K562 (cell line): ENCODE measurements around the gene DENND1A. TPM values are rescaled to one million over a fixed set of nuclear protein-coding genes. Genes with fewer than 3 reads are reported as not detected.

Experiments
- ATAC-seq: fragments of 200-7000 bp; cut with Tn5 transposase; 3 replicates; pipeline ENCODE4 v1.9.1; 2020; ENCODE audit warnings: moderate library complexity
- BruUV-seq: library from RNA; stranded (reverse); fragments of 400-500 nt; replicated peaks from 2 replicates; lab custom pipeline; 2021; lab: Mats Ljungman, UMichigan
- CTCF ChIA-PET: fragments of 300-600 bp; formaldehyde crosslinking; extraction: SDS; loops from one replicate; lab custom pipeline; 2021; ENCODE audit warnings: low intra/inter-chr PET ratio; lab: Yijun Ruan, JAX
- POLR2A ChIA-PET: fragments of 300-600, 350-650 bp; sonication (Branson Sonifier 250); formaldehyde crosslinking; extraction: SDS; loops from one replicate; lab custom pipeline; 2021; ENCODE audit warnings: antibody characterized with exemption, inconsistent platforms; lab: Yijun Ruan, JAX
- DNase-seq, 4 experiments: peaks; one replicate each; pipeline versions ENCODE4 v3.0.0 to v3.0.0-alpha.2; 2011 to 2018; ENCODE audit warnings: low spot score in 3 of 4, mixed read lengths in 3 of 4; ENCODE audit errors: extremely low read depth in 1 of 4
- FAIRE-seq: peaks from 2 replicates; lab custom pipeline; 2011; peaks lifted over from hg19 to GRCh38; lab: Jason Lieb, UNC
- H2AFZ ChIP-seq: 2 replicates; pipeline ENCODE4 v1.6.0; 2011; ENCODE audit warnings: low read depth, low read length, control low read depth, inconsistent platforms
- H3K27ac ChIP-seq: fragments of 200-600 bp; 3 replicates; pipeline ENCODE4 v1.8.0; 2011; ENCODE audit warnings: low read depth, mild to moderate bottlenecking, control low read depth, inconsistent platforms, low read length, moderate library complexity, mixed read lengths; ENCODE audit errors: extremely low read depth
- H3K27me3 ChIP-seq, 2 experiments: fragments of 300-600 bp in 1 of 2; 2 replicates in 1 of 2; 3 replicates in 1 of 2; pipeline versions ENCODE4 v1.6.0 to v1.8.0; 2011; ENCODE audit warnings: inconsistent platforms in 2 of 2, low read length in 2 of 2, mild to moderate bottlenecking in 1 of 2, mixed read lengths in 1 of 2, moderate library complexity in 1 of 2; ENCODE audit not compliant: control insufficient read depth in 2 of 2, insufficient read depth in 2 of 2
- H3K36me3 ChIP-seq: fragments of 300-600 bp; 3 replicates; pipeline ENCODE4 v1.8.0; 2011; ENCODE audit warnings: mild to moderate bottlenecking, low read length, inconsistent platforms; ENCODE audit not compliant: control insufficient read depth, insufficient read depth
- H3K4me1 ChIP-seq, 2 experiments: fragments of 200-600 bp in 1 of 2; replicated peaks in 1 of 2; 2 replicates in 1 of 2; 3 replicates in 1 of 2; pipeline versions ENCODE4 v1.5.1 to v1.8.0; 2011; ENCODE audit warnings: inconsistent platforms in 2 of 2, low read length in 2 of 2, mild to moderate bottlenecking in 1 of 2, mixed read lengths in 1 of 2, moderate library complexity in 1 of 2; ENCODE audit not compliant: control insufficient read depth in 2 of 2, insufficient read depth in 2 of 2
- H3K4me2 ChIP-seq: 2 replicates; pipeline ENCODE4 v1.6.1; 2011; ENCODE audit warnings: low read length, control low read depth, inconsistent platforms, mixed read lengths; ENCODE audit not compliant: insufficient read depth
- H3K4me3 ChIP-seq: fragments of 200-600 bp; sonication (generic), shearing (Covaris generic); 2 replicates; pipeline ENCODE4 v1.5.1; 2016; ENCODE audit warnings: control low read depth, inconsistent platforms
- H3K79me2 ChIP-seq: fragments of 200-600 bp; 3 replicates; pipeline ENCODE4 v1.8.0; 2011; ENCODE audit warnings: low read length, inconsistent platforms; ENCODE audit not compliant: control insufficient read depth, insufficient read depth
- H3K9ac ChIP-seq, 2 experiments: 2 replicates each; pipeline versions ENCODE4 v1.6.0 to v1.6.1; 2011; ENCODE audit warnings: low read depth in 2 of 2, low read length in 2 of 2, control low read depth in 1 of 2, inconsistent platforms in 1 of 2, mild to moderate bottlenecking in 1 of 2, mixed read lengths in 1 of 2; ENCODE audit not compliant: insufficient read depth in 1 of 2
- H3K9me1 ChIP-seq: one replicate; pipeline ENCODE4 v1.6.0; 2011; ENCODE audit warnings: inconsistent platforms, mild to moderate bottlenecking, low read length, moderate library complexity; ENCODE audit not compliant: control insufficient read depth, insufficient read depth
- H3K9me3 ChIP-seq: replicated peaks from 2 replicates; pipeline ENCODE4 v1.5.1; 2011; ENCODE audit warnings: low read depth, low read length, inconsistent platforms; ENCODE audit not compliant: control insufficient read depth, insufficient read depth
- H4K20me1 ChIP-seq: replicated peaks from 2 replicates; pipeline ENCODE4 v1.6.1; 2011; ENCODE audit warnings: low read length, inconsistent platforms, mixed read lengths; ENCODE audit not compliant: control insufficient read depth, insufficient read depth
- MAFG ChIP-seq: fragments of 450-650 bp; conservative IDR thresholded peaks from 2 replicates; pipeline ENCODE4 v1.6.1; 2016; ENCODE audit warnings: missing genetic modification characterization, missing compliant biosample characterization
- NR2F6 ChIP-seq: fragments of 450-650 bp; formaldehyde crosslinking; IDR thresholded peaks from 2 replicates; pipeline ENCODE4 v1.4.0; 2020; ENCODE audit warnings: mild to moderate bottlenecking
- PTTG1 ChIP-seq: fragments of 450-650 bp; IDR thresholded peaks from 2 replicates; pipeline ENCODE4 v1.6.1; 2016; ENCODE audit warnings: low read depth, mild to moderate bottlenecking, missing genetic modification characterization, missing compliant biosample characterization
- WGBS: fragments of 100-300 bp; shearing (Covaris generic); methylation state at CpG from one replicate; pipeline ENCODE4 v1.1.6; 2016; ENCODE audit warnings: low coverage, mixed read lengths; ENCODE audit not compliant: insufficient coverage; ENCODE audit errors: missing lambda C conversion rate; 5-methylcytosine and 5-hydroxymethylcytosine counted together
- in situ Hi-C: fragments of 300-500 bp; cut with MboI; formaldehyde crosslinking; loops from 4 replicates; pipeline ENCODE4 v1.15.0; 2018; ENCODE audit warnings: inconsistent platforms, mixed read lengths
- intact Hi-C: fragments of 100-400 bp; cut with micrococcal nuclease; formaldehyde crosslinking; loops from 2 replicates; pipeline ENCODE4 v1.14.2; 2022
- polyA plus RNA-seq, 8 experiments: library from polyadenylated mRNA; depleted of rRNA in 4 of 8; stranded (reverse) in 5 of 8; unstranded in 3 of 8; fragments of >200 nt; fragmentation: Nextera tagmentation in 2 of 8; fragmentation: Illumina TruSeq in 1 of 8; extraction: Ambion mirVana in 2 of 8; extraction: Trizol in 1 of 8; gene quantifications; 2 replicates each; pipeline versions ENCODE4 v1.2.1 to v1.2.3, GENCODE V29; 2011 to 2014; ENCODE audit warnings: inconsistent platforms in 1 of 8, missing spikeins in 1 of 8
- total RNA-seq, 7 experiments: library from RNA; depleted of rRNA in 6 of 7; stranded (reverse); fragments of >200 nt in 6 of 7; fragmentation: Illumina TruSeq in 2 of 7; extraction: Trizol in 2 of 7; gene quantifications; 2 replicates each; pipeline versions ENCODE4 v1.2.1 to v1.2.3, GENCODE V29; 2011 to 2021; ENCODE audit warnings: low replicate concordance in 1 of 7
- TF ChIP-seq, protein P1 (sequence below): sonication (generic); formaldehyde crosslinking; IDR thresholded peaks from 2 replicates; pipeline ENCODE4 v1.8.1; 2023; ENCODE audit warnings: mild to moderate bottlenecking, missing genetic modification reagents
- TF ChIP-seq, protein P2 (sequence below): fragments of 200-800 bp; sonication (Bioruptor generic); IDR thresholded peaks from 2 replicates; pipeline ENCODE4 v1.6.1; 2016; ENCODE audit warnings: missing genetic modification characterization, missing compliant biosample characterization

DENND1A gene
- total and polyA plus RNA-seq, 9 of the 15 experiments (the other 6 are each of a cell fraction or from before 2014, with no cell fraction given), result 7.6 to 29.5 (median 15.7) TPM

DNA sequence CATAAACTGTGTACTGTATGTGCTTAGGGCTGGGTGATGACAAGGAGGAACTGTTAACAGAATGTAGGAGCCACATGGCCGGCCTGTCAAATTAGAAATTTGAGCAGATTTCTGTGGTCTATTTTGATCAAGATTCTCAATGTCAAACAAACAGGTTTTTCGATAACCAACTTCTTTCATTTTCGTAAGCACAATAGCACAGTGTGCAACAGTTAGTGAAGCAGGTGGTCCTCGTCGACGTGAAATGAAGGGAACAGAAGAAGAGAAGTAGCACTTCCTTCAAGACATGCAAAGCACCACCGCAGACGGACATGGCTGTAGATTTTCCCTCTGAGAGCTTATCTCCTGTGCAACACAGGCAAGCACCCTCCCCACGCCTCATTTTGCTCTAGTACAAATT lies 321.8 kb downstream of the DENND1A start (continued):
- TF ChIP-seq, protein P1, sequence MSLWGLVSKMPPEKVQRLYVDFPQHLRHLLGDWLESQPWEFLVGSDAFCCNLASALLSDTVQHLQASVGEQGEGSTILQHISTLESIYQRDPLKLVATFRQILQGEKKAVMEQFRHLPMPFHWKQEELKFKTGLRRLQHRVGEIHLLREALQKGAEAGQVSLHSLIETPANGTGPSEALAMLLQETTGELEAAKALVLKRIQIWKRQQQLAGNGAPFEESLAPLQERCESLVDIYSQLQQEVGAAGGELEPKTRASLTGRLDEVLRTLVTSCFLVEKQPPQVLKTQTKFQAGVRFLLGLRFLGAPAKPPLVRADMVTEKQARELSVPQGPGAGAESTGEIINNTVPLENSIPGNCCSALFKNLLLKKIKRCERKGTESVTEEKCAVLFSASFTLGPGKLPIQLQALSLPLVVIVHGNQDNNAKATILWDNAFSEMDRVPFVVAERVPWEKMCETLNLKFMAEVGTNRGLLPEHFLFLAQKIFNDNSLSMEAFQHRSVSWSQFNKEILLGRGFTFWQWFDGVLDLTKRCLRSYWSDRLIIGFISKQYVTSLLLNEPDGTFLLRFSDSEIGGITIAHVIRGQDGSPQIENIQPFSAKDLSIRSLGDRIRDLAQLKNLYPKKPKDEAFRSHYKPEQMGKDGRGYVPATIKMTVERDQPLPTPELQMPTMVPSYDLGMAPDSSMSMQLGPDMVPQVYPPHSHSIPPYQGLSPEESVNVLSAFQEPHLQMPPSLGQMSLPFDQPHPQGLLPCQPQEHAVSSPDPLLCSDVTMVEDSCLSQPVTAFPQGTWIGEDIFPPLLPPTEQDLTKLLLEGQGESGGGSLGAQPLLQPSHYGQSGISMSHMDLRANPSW (CRISPR knock-in tag), result no peak
- TF ChIP-seq MAFG (tag), result no peak

DNA sequence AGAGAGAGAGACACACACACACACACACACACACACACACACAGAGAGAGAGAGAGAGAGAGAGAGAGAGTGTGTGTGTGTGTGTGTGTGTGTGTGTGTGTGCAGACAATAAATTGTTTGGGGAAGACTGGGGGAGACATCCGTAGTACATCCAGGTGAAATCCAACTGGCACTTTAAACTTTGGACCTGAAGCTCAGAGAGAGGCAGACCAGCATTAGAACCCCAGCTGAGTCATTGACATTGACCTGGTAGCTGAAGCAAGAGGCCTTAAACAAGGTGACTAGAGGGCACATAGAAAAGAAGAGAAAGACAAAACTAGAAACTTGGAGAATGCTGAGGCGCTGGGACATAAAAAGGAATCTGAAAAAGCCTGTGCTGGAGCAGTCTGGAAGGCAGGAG lies 322.4 kb downstream of the DENND1A start:
- ATAC-seq, result no peak
- H3K4me3 ChIP-seq, result no peak overlapping the region
- WGBS, result 66% methylated on average over 2 of the region's 2 CpGs

More for the DNA sequence above, 322.4 kb downstream of the DENND1A start:
- Histone ChIP-seq H3K27ac (no peak overlapping the region), H3K9me3 (no peaks in the 10 kb centered on the region), H3K4me2 (no peak overlapping the region), H3K36me3 (no peaks in the 10 kb centered on the region; the same call in 1 of the 3 replicates), H3K9me1 (no peaks in the 10 kb centered on the region), H3K9ac (no peak overlapping the region), H3K79me2 (no peaks in the 10 kb centered on the region), H3K4me1 (peaks cover 0 to 5% of the 10 kb centered on the region in 2 experiments; a peak in 1 of 5 replicates), H2AFZ (no peak overlapping the region)
- FAIRE-seq (no peak), DNase-seq (no peak)
- BruUV-seq, result no TSS peak
- intact Hi-C loops, result no loop called here
- TF ChIP-seq NR2F6 (CRISPR knock-in tag) (no peak), PTTG1 (tag) (no peak)
- TF ChIP-seq, protein P2, sequence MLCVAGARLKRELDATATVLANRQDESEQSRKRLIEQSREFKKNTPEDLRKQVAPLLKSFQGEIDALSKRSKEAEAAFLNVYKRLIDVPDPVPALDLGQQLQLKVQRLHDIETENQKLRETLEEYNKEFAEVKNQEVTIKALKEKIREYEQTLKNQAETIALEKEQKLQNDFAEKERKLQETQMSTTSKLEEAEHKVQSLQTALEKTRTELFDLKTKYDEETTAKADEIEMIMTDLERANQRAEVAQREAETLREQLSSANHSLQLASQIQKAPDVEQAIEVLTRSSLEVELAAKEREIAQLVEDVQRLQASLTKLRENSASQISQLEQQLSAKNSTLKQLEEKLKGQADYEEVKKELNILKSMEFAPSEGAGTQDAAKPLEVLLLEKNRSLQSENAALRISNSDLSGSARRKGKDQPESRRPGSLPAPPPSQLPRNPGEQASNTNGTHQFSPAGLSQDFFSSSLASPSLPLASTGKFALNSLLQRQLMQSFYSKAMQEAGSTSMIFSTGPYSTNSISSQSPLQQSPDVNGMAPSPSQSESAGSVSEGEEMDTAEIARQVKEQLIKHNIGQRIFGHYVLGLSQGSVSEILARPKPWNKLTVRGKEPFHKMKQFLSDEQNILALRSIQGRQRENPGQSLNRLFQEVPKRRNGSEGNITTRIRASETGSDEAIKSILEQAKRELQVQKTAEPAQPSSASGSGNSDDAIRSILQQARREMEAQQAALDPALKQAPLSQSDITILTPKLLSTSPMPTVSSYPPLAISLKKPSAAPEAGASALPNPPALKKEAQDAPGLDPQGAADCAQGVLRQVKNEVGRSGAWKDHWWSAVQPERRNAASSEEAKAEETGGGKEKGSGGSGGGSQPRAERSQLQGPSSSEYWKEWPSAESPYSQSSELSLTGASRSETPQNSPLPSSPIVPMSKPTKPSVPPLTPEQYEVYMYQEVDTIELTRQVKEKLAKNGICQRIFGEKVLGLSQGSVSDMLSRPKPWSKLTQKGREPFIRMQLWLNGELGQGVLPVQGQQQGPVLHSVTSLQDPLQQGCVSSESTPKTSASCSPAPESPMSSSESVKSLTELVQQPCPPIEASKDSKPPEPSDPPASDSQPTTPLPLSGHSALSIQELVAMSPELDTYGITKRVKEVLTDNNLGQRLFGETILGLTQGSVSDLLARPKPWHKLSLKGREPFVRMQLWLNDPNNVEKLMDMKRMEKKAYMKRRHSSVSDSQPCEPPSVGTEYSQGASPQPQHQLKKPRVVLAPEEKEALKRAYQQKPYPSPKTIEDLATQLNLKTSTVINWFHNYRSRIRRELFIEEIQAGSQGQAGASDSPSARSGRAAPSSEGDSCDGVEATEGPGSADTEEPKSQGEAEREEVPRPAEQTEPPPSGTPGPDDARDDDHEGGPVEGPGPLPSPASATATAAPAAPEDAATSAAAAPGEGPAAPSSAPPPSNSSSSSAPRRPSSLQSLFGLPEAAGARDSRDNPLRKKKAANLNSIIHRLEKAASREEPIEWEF (CRISPR knock-in tag), result no peak
- TF ChIP-seq, all 486 proteins: peak for 0
- POLR2A ChIA-PET, result interaction anchor here (1.4 kb wide), 1 partner anchor 11 kb away, joined by 4 read pairs; no protein-coding TSS in a partner anchor
- Histone ChIP-seq H3K27me3 (no peaks in the 10 kb centered on the region), H4K20me1 (no peaks in the 10 kb centered on the region)
- CTCF ChIA-PET, result no interaction called here
- in situ Hi-C loops, result no loop called here
